Amygdala (tissue), 56 donors: ENCODE data around the gene CTSK.
"Not testable (repeated sequence)": the region's sequence is repeated elsewhere in the genome, so short reads cannot be mapped to it uniquely, and the experiment has no call there.

ENCODE experiments used
- DNase-seq, 56 donors: peaks; one replicate each; lab custom pipeline; 2025; lab: John Stamatoyannopoulos, UW

The CTSK gene

DNA sequence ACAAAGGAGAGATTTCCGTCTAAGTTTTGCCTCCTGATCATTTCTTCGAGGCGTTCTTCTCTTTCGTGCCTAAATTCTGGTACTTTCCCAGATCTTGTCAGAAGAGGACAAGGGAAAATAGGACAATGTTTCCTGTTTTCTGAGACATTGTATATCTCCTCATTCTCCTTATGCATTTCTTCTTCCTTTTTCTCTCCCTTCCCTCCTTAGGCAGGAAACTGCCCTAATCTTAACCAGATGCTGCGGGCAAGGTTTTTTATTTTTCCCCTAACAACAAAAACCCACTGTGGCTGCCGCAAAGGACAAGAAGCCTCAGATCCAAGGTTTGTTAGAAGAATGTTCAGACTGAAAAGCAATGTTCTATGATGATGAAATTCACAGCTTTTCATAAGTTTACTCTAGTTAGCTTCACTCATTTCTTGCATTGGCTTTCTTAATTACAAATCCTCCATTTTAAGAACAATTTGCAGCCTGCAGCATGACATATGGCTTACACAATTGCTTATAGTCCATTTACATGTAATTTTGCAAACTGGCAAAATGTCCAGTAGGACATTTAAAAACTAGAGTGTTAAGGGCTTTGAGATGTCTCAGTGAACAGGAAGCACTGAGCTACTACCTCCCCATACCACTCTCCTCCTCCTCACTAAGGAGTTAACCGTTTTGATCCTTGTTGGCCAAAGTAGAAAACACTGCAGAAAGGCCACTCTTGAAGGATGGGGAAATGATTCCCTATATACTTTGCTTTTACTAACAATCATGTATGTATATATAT is 624 bp downstream of the CTSK start:
- no peak for DNase-seq

DNA sequence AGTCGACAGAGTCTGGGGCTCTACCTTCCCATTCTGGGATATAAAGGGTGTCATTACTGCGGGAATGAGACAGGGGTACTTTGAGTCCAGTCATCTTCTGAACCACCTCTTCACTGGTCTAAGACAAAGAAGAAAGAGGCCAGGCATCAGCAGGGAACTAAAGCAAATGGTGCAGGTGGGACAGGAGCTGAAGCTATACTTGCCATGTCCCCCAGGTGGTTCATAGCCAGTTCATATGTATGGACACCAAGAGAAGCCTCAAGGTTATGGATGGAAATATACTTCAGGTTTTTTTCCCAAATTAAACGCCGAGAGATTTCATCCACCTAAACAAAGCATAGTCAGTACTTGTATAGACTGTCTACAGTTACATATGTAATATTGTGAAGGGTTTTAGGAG is 2.2 kb downstream of the CTSK start:
- no peak for DNase-seq

DNA sequence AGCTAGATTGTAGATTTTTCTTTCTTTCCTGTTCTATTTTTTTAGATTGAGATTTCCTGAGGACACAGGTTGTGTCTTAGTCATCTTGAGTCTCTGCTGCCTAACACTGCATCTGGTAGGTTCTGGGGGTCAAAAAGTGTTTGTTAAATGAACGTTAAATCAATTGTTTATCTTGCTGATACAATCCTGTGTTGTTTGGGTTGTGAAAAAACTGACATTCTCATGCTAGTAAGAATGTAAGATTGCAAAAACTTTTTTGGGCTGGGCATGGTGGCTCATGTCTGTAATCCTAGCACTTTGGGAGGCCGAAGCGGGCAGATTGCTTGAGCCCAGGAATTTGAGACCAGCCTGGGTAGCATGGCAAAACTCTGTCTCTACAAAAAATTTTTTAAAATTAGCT is 3.4 kb downstream of the CTSK start:
- DNase-seq, result no peak

DNA sequence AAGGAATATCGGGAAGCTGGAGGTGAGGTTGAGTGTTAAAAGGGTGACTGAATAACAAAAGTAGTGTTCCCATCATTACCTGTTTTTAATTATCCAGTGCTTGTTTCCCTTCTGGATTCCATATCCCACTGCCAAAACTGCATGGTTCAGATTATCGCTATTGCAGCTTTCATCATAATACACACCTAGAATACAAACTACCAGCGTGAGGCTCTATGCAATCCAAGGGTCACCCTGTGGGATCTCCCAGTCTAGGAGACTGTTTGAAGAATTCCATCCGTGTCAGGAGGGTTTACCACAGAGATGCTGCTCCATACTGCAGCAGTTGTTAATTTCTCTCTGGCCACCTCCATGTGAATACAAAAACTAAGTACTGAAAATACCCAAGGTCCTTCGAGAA is 9.0 kb downstream of the CTSK start:
- no peak for DNase-seq

DNA sequence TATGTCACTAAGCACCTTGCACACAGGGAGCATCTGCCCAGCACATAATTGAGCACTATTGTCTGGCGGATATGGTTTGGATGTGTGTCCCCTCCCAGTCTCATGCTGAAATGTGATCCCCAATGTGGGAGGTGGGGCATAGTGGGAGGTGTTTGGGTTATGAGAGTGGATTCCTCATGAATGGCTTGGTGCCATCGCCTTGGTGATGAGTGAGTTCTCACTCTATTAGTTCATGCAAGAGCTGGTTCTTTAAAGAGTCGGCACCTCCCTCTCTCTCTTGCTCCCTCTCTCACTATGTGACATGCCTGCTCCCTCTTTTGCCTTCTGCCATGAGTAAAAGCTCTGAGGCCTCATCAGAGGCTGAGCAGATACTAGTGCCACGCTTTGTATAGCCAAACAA is 9.5 kb downstream of the CTSK start:
- no peak for DNase-seq

DNA sequence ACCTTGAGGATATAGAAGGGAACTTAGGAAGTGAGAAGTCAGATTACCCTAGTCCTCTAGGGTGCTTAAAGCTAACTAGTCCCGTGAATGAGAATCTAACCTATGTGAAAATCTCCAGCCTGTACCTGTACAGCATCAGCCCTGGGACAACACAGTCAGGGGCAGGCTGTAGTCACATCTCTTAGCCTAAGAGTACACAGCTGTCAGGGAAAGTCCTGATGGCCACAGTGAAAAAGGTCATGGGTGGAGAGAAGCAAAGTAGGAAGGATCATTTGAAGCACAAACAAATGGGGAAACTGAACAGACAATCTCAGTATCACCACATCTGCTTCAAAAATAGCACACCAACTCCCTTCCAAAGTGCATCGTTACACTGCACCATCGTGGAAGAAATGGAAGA is 11.7 kb downstream of the CTSK start:
- no peak for DNase-seq

DNA sequence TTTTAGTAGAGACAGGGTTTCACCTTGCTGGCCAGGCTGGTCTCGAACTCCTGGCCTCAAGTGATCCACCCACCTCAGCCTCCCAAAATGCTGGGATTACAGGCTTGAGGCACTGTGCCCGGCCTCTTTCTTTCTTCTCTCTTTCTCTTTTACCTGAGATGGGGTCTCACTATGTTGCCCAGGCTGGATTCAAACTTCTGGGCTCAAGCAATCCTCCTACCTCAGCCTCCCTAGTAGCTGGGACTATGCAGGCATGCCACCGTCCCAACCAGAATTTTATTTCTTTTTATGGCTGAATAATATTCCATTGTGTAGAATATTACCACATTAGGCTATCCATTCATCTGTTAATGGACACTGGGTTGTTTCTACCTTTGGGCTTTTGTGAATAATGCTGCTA is 14.3 kb downstream of the CTSK start:
- not testable (repeated sequence) for DNase-seq

DNA sequence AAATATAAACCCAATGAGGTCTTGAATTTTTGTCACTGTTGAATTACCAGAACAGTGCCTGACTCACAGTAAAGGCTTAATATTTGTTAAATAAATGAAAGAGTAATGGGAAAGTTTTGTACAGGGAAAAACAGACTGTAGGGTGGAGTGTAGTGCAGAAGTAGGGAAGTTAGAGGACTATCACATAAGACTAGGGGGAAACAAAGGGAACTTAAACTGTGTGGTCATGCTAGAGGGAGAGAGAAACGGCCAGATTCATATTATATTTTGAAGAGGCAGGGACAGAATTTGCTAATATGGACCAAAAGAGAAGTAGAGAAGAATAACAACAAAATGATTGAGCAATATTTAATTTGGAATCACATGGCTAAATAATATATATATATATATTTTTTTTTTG is 14.8 kb downstream of the CTSK start:
- DNase-seq, result no peak

DNA sequence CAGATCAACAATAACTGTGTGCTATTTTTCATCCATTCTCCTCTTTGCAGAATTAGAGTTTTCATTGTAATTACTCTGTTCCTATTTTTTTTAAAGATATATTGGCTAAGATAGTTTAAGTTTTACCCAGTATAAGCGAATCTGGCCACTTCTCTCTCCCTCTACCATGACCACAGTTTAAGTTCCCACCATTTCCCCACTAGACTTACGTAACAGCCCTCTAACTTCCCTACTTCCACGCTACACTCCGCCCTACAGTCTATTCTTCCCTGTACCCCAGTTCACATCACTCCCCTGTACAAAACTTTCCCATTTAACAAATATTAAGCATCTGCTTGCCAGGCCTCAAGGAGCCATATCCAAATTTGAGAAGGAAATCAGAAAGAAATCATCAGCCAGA is 16.5 kb downstream of the CTSK start:
- no peak for DNase-seq

DNA sequence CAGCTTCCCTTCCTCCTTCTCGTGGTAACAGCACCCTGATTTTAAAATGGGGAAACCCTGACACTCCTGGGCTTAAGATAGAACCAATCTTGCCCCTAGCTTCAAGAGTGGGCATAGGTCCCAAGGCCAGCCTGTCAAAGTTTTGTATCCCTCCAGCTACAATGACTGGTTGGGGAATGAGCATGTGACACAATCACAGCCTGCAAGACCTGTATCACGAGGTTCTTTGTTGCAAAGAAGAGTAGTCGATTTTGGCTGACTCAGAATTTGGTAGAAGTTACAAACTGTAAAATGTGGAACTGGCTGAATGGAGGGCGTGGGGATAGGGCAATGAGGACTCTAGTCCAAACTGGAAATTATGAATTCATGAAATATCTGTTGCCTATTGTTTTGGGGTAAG is 18.7 kb downstream of the CTSK start:
- peak in 2 of 56 donors; percentile 3 to 5 for DNase-seq

DNA sequence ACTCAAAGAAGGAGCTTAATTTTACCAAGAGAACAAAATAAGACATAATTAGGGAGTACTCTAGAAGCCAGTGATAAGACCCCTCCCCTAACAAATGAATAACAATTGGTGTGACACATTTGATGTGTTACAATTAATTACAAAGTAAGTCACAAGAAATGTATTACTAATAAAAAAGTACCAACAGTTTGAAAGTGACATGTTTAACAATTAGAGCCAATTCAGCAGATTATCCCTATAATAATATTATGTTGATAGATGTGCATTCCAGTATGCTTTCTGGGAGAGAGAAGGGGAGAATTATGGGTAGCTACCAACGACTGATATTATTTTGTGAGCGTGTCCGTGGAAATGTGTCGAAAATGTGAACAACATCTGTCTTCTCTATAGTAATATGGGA is 19.1 kb downstream of the CTSK start:
- no peak for DNase-seq

DNA sequence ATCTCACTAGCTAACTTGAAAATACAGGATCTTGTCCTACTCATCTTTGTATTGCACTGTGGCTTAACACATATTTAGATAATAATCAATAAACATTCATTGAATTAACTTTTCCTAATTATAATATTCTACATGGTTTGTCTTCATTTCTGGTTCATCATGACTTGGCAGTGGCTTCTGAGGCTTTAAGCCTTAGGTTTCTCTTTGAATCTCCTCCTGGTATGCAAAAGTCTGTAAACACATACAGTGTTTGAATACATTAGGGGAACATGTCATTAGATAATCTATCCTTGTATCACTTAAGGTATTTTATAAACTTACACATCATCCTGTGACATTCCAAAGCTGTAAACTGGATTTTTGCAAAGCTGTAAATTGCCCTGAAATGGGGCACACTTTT is 20.6 kb downstream of the CTSK start:
- DNase-seq, result no peak

DNA sequence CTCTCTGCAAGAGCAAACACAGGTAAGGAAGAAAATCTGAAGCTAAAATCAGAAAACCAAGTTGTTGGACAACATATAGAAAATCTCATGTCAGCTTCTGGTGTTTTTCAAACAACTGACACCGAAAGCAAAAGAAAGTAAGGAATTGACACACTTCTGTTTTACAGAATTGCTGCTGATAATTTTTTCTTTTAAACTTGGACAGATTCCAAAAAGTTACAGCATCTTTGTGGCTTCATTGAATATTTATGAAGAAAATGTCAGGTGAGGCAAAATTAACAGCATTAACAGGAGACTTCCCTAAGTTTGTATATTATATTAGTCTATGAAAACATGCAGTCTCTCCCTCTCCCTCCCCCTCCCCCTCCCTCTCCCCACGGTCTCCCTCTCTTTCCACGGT is 27.6 kb downstream of the CTSK start:
- DNase-seq, result no peak

DNA sequence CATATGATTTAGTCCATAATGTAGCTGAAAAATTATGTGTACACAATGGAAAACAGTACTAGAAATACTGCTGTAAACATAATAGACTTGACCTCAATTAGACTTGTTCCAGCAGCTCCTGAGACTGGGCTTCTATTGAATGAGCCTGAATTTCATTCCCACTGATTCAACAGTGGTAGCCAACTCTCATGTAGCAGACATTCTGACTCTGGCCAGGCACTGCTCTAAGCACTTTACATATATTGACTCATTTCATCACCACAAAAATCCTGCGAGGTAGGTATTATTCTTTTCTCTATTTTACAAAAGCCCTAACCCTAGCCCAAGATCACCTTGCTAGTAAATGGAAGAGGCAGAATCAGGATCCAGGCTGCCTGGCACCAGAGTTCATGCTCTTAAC is 29.7 kb downstream of the CTSK start:
- no peak for DNase-seq

DNA sequence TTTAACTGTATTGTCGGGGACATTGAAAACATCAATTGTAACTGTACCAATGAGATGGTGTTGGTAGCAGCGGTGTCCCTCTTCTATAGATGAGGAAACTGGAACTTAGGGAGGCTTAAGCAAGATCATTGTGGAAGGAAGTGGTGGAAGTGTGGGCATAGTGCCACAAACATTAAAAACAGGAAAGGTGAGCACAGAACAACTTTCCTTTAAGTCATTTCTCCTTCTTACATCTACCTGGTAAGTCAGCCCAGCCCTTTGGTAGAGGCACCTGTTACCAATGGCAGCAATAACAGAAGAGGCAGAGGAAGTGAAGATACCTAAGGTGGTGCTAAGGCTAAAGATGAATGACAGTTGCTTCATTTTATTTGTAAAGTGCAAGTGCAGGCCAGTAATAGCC is 30.5 kb downstream of the CTSK start:
- DNase-seq, result no peak

DNA sequence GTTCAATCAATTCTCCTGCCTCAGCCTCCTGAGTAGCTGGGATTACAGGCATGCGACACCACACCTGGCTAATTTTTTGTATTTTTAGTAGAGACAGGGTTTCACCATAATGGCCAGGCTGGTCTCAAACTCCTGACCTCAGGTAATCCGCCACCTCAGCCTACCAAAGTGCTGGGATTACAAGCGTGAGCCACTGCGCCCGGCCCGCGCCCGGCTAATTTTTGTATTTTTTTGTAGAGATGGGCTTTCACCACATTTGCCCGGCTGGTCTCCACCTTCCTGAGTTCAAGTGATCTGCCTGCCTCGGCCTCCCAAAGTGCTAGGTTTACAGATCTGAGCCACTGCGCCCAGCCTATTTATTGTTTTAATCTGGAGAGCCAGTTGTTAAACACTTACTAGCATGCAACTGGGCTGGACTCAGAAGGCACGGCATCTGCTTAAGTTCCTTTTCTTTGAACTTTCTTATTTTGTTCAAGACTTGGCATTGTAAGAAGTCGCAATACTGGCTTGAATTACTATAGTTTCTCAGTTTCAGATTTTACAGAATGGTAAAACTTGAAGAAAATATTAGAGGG is 32.0 kb downstream of the CTSK start:
- DNase-seq, result not testable (repeated sequence)

DNA sequence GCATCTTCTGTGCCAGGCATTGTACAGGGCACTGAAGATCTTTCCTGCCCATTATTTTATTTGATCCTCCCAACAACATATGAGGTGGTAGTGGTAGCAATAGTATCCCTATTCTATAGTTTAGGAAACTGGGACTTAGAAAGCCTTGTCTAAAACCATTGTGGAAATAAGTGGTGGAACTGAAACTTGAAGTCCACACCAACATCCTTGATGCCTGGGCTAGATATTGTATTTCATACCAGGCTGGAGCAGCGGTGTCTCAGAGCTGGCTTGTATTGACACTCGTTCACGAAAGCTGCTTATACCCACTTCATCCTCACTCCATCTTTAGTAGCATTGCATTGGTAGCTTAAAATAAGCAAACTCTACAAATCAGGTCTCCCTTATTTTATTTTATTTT is 32.8 kb downstream of the CTSK start:
- DNase-seq, result no peak

DNA sequence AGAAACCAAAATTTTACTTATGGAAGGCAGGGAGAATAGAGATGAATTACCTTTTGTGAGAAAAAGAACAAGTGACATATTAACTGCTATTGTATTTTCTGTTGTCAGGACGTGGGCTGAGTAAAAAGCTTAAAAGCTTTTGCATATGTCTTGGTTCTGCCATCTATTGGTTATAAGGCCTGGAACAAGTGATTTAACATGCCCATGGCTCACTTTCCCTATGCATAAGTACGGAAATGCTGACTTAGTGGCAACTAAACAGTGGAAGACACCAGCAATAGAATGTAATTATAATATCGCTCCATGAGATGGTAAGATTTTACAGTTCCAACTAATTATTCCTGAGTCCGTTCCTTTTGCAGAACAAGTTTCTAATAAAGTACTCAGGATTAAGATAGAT is 35.7 kb downstream of the CTSK start:
- DNase-seq, result no peak

DNA sequence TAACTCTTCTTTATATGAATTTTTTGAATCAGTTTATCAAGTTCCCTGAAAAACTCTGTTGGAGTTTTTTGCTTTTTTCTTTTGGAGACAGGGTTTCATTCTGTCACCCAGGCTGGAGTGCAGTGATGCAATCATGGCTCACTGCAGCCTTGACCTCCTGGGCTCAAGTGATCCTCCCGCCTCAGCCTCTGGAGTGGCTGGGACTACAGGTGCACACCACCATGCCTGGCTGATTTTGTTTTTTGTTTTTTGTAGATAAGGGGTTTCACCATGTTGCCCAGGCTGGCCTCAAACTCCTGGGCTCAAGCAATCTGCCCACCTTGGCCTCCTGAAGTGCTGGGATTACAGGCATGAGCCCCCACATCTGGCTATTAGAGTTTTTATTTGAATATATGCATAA is 40.4 kb downstream of the CTSK start:
- not testable (repeated sequence) for DNase-seq

DNA sequence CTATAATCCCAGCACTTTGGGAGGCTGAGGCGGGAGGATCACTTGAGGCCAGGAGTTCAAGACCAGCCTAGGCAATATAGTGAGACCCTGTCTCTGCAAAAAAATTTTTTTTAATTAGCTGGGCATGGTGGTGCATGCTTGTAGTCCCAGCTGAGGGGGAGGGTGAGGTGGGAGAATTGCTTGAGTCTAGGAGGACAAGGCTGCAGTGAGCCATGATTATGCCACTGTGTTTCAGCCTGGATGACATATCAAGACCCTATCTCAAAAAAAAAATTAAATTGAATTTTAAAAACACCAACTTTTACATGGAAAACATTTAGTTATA is 42.1 kb downstream of the CTSK start:
- not testable (repeated sequence) for DNase-seq

DNA sequence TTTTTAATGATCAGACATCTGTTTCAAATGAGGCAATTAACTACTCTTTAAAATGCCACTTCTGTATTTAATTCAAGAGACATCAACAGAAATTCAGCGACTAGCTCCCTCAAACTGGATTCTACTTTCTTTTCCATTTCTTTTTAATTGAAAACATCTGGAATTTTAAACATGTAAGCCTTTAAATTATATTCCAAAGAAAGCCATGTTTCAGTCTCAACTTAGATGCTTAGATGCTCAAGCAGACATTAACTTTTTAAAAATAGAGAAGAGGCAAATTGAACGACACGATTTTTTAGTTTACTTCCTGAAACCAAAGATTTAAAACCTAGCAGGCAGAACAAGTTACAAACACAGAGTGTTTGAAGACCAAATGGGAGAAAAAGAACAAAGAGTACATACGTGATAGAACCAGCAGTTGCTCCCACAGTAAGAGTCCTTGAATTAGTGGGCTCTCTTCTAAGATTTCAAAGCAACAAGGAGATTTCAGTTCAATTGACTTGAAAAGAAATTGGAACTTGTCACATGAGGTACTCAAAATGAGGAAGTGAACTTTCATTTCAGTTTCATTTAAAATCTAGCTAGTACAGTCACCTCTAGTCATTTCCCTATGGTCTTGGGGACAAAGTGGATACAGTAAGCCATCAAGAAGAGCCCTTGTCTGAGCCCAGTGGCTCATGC is 42.6 kb downstream of the CTSK start, which contains the start of gene CTSS:
TSS of gene CTSS (minus strand) at position 483 of the 681 bp plus-strand sequence. CDS start 1,015 bp downstream, outside the sequence.
- no peak for DNase-seq

DNA sequence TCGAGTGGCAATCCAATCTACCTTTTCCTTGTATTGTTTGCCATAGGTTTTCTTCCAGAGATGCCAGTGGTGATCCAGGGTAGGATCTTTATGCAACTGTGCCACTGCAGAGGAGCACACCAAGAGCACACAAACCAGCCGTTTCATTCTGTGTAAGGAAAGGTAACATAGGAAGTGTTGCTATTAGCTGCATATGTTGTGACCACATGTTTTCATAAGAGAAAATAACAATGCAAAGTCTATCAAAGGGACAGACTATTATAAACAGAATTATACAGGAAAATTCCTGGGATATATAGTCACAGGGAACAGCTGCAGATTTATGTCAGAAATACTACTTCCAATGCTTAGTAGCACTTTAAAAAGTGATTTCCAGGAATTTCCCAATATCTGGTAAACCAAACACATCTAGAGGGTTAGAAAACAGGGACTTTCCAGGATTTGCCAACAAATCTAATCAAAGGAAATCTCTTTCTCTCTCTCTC is 43.4 kb downstream of the CTSK start:
- no peak for DNase-seq
